ENCODE results near the gene IAPP. TPM values are rescaled to one million over a fixed set of nuclear protein-coding genes. Genes with fewer than 3 reads are reported as not detected.
"Not testable (repeated sequence)": the region's sequence is repeated elsewhere in the genome, so short reads cannot be mapped to it uniquely, and the experiment has no call there.

IAPP gene
- polyA plus RNA-seq, 1 donor from 2014 or later, result not detected

DNA sequence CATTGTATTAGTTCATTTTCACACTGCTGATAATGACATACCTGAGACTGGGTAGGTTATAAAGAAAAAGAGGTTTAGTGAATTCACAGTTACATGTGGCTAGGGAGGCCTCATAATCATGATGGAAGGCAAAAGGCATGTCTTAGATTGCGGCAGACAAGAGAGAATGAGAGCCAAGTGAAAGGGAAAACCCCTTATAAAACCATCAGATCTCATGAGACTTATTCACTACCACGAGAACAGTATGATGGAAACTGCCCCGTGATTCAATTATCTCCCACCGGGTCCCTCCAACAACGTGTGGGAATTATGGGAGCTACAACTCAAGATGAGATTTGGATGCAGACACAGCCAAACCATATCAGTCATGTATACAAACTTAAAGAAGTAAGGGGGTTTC lies 45.7 kb downstream of the IAPP start:
- not testable (repeated sequence) for H3K36me3 Mint-ChIP-seq, H3K27ac Mint-ChIP-seq, H3K4me1 Mint-ChIP-seq, H3K27me3 Mint-ChIP-seq, H3K4me3 Mint-ChIP-seq, H3K9me3 Mint-ChIP-seq

DNA sequence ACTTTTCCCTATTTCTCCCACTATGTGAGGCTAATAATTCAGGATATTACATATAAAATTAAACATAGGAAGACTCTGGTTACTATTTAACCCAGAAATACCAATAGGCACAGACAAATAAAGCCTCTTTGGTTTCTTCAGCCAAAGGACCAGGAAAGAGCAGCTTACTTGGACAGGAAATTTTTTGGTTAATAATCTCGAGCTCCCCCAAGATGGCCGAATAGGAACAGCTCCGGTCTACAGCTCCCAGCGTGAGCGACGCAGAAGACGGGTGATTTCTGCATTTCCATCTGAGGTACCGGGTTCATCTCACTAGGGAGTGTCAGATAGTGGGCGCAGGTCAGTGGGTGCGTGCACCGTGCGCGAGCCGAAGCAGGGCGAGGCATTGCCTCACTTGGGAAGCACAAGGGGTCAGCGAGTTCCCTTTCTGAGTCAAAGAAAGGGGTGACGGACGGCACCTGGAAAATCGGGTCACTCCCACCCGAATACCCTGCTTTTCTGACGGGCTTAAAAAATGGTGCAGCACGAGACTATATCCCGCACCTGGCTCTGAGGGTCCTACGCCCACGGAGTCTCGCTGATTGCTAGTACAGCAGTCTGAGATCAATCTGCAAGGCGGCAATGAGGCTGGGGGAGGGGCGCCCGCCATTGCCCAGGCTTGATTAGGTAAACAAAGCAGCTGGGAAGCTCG lies 46.5 kb downstream of the IAPP start:
- not testable (repeated sequence) for H3K36me3 Mint-ChIP-seq, H3K27ac Mint-ChIP-seq, H3K9me3 Mint-ChIP-seq, H3K4me3 Mint-ChIP-seq, H3K4me1 Mint-ChIP-seq, H3K27me3 Mint-ChIP-seq

DNA sequence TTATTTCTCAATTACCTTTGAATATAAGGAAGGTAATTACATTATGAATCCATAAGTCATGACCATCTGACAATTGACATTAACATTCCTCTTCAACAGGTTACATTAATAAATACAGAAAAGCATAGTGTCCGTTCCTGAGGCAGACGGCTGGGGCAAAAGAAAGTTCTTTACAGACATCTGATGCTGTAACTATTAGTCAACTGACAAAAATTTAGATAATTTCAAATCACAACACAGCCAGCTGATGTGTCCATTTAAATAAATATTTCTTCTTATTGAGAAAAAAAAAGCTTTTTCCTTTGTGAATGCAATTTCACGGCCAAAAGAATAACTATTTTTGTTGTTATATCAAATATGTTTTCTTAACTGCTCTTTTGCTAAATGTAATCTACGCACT lies 55.5 kb downstream of the IAPP start:
- Mint-ChIP-seq H3K4me1 (no peaks in the 10 kb centered on the region), H3K36me3 (no peaks in the 10 kb centered on the region), H3K27ac (no peak overlapping the region), H3K4me3 (no peak overlapping the region), H3K9me3 (peaks cover 0 to 3% (median 2%) of the 10 kb centered on the region in 3 donors), H3K27me3 (no peaks in the 10 kb centered on the region)

Other genes with a start within 250 kb of the IAPP start
- not detected for gene SLCO1B1, start 241.7 kb upstream of the IAPP start, polyA plus RNA-seq
- not detected for gene SLCO1A2, start 38.0 kb upstream of the IAPP start, polyA plus RNA-seq
- gene PYROXD1, start 64.8 kb downstream of the IAPP start, polyA plus RNA-seq, result 15.9 TPM
- 64.3 TPM for gene RECQL, start 128.7 kb downstream of the IAPP start, polyA plus RNA-seq
- gene GOLT1B, start 128.9 kb downstream of the IAPP start, polyA plus RNA-seq, result 23.2 TPM
- gene SPX, start 153.4 kb downstream of the IAPP start, polyA plus RNA-seq, result 1.6 TPM
- gene GYS2, start 231.9 kb downstream of the IAPP start, polyA plus RNA-seq, result not detected

Measured in IgD-negative memory B cell (primary cell).